NK-92 treated with Interleukin-12 subunit alpha and Interleukin-12 subunit beta, amount 100 ng/mL, for 24 hours (cell line): ENCODE results near the gene NINL.
"Not testable (repeated sequence)": the region's sequence is repeated elsewhere in the genome, so short reads cannot be mapped to it uniquely, and the experiment has no call there.

Experiments
- DNase-seq: peaks from one replicate; lab custom pipeline; 2025; lab: John Stamatoyannopoulos, UW

Gene NINL

DNA sequence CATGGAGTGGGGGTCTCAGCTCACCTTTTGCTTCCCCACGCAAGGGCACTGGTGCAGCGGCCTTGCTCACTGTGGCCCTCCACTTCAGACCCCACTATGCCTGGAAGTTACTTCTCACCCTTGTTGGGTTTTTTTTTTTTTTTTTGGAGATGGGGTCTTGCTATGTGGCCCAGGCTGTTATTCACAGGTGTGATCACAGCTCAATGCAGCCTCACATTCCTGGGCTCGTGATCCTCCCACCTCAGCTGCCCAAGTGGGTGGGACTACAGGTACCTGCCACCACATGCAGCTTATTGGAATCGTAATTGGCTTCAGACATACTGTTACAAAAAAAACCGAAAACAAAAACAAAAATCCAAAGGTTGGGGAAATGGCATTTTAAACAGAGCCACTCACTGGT, 32.4 kb downstream of the NINL start:
- no peak for DNase-seq

DNA sequence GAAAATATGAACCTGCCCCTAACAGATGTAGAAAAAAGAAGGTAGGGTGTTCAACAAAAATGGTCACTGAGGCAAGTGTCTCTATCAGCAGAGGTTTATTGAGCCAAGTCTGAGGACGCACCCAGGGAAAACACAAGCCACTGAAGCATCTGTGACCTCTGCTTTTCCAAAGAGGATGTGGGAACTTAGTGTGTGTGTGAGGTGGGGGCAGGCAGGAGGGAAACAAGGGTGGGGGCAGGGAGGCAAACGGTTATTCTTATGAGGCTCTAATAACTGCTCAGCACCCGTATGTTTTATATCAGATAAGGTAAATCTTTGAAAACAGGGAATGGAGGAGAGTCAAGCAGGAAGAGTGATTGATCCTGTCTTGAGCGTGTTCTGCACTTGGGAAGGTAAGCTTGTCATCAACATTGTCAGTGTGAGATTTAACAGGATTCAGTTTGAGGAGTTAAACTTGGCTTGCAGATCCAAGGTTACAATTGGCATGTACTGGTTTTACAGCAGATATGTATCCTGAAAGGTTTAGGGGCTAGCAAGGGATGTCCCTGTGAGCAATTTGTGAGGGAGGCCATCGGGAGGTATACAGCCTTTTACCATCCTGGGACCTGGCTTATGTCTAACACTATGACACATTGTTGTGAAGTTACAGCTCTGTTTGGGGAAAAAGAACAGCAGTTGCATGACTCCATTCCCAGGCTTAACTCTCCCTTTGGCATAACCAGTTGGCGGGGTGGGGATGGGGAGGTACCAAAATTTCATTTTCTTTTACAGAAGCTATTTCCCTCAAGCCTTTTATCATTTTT, 33.7 kb downstream of the NINL start:
- DNase-seq: no peak

GRCh38 chr20:25550645-25551337, 34.5 kb downstream of the NINL start:
- DNase-seq: not testable (repeated sequence)

GRCh38 chr20:25549843-25550477, 35.4 kb downstream of the NINL start:
- no peak for DNase-seq

- DNase-seq: no peak
Measured at GRCh38 chr20:25549172-25549773, 36.1 kb downstream of the NINL start.

DNA sequence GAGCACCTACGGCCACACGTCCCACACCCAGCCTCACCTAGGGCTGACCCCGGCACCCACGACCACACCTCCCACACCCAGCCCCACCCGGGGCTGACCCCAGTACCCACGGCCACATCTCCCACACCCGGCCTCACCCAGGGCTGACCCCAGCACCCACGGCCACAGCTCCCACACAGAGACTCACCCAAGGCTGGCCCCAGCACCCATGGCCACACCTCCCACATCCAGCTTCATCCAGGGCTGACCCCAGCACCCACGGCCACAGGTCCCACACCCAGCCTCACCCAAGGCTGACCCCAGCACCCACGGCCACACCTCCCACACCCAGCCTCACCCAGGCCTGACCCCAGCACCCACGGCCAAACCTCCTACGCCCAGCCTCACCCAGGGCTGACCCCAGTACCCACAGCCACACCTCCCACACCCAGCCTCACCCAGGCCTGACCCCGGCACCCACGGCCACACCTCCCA, 36.7 kb downstream of the NINL start:
- no peak for DNase-seq

- no peak for DNase-seq
Measured at GRCh38 chr20:25547999-25548398, 37.3 kb downstream of the NINL start.

GRCh38 chr20:25547063-25547462, 38.3 kb downstream of the NINL start:
- no peak for DNase-seq

DNA sequence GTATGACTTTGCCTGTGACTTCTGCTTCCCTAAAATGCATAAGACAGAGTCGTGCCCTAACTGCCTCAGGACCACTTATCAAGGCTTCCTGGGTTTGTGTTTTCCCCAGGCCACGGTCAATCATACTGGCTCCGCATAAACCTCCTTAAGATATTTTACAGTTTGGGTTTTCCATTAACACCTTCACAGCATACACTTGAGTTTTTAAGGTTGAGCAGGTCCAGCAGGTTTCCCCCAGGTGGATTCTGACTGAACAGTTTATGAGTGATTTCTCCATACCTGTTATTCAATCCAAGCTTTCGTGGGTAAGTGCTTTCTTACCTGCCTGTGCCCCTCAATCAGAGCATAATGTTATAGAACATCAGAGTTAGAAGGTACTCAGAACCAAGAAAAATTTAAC, 39.3 kb downstream of the NINL start:
- no peak for DNase-seq

DNA sequence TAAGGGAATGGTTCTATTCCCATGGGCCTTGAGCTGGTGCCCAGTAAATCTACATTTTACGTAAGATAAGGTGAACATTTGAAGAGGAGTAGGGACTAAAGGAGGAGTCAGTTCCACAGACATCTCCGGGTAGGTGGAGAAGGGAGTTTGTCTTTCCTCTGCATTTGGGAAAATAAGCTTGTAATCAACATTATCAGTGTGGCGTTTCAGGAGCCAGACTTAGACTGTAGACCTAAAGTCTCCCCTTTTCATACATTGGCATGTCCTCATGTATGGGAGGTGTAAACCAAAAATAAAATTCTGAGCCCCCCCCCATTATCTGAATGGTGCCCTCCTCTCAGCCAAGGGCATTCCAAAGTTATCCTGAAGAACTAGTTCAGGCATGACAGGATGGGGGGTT, 40.2 kb downstream of the NINL start:
- no peak for DNase-seq

- no peak for DNase-seq
Measured at GRCh38 chr20:25544734-25545133, 40.6 kb downstream of the NINL start.

DNA sequence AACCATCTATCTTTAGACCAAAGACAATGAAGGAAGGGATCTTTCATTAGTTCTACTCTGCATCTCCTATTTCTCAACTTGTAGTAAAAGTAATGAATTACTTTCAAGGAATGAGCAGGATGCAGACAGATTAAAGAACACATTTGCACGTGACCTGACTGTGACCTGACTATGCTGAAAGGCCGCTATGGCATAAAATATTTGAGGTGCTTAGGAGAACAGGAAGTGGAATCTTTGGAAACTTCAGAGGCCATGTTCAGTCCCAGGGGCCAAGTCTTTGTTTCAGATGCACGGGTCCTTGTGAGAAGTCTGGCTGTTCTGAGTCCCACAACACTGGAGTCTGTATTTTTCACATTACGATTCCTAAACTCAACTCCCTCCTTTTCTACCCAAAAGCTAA, 41.0 kb downstream of the NINL start:
- DNase-seq: no peak

DNA sequence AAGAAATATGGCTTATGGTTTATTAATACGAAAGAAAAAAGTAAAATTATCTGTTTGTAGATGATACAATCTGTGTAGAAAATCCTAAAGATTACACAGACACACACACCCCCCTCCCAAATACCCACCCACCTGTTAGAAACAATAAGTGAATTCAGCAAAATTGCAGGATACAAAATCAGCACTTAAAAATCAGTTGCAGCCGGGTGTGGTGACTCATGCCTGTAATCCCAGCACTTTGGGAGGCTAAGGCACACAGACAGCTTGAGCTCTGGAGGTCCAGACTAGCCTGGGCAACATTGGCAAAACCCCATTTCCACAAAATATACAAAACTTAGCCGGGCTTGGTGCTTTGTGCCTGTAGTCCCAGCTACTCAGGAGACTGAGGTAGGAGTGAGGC, 42.3 kb downstream of the NINL start:
- DNase-seq: no peak

DNA sequence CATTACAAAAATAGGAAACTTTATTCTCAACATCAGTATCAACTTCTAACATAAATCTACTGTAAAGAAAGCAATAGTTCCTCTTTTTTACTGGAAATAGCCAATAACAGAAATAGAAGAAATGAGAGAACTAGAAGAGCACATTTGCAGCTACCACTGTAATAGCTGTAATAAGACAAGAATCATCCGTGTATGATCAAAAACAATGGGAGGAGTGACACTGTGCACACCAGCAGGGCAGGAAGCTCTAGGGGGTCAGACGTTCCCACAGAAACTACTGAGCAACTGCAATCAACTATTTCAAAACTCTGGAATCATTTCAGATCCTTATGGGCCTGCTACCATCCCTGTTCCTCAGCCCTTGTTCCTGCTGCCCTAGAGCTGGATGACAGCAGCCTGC, 43.7 kb downstream of the NINL start:
- no peak for DNase-seq

GRCh38 chr20:25539742-25540672, 45.3 kb downstream of the NINL start:
- no peak for DNase-seq

GRCh38 chr20:25538838-25539665, 46.3 kb downstream of the NINL start:
- no peak for DNase-seq

DNA sequence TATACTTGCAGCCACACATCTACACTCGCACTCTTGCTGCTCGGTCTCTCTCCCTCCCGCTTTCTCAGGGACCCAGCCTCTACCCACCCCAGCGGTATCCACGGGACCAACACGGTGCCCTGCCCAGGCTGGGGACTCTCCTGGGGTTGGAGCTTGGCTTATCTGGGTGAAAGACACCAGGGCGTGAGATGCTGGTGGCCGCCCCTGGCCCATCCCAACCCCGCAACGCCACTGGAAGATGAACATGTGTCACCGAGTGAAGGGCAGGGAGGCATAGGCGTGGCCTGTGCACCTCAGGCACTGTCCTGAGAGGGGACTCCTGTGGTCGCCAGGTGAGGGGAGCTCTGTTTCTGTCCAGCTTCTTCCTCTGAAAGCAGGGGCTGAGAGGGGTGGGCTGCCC, 47.4 kb downstream of the NINL start:
- no peak for DNase-seq

- no peak for DNase-seq
Measured at GRCh38 chr20:25535762-25536161, 49.6 kb downstream of the NINL start.

- no peak for DNase-seq
Measured at GRCh38 chr20:25534845-25535244, 50.5 kb downstream of the NINL start.

- DNase-seq: no peak
Measured at GRCh38 chr20:25533920-25534700, 51.2 kb downstream of the NINL start.
